Measurements from ENCODE around the gene NIPA2.

- TF ChIP-seq CTCF (IDR thresholded peaks at IDR 0.05; ENCODE audit: insufficient read depth, low read depth, low read length) (no peak), EZH2 (IDR thresholded peaks at IDR 0.05; ENCODE audit: insufficient read depth, low read length) (no peak)
These were observed 7.6 kb downstream of the NIPA2 start for GRCh38 chr15:22846073-22846472.

All from astrocyte (in vitro differentiated cells and primary cell).